Activated CD8-positive, alpha-beta T cell treated with anti-CD3 and anti-CD28 coated beads for 36 hours (primary cell): ENCODE results near the gene HMGB4. TPM values are rescaled to one million over a fixed set of nuclear protein-coding genes. Genes with fewer than 3 reads are reported as not detected.

Source experiments
- ATAC-seq: fragments of 200-7000 bp; cut with Tn5 transposase; one replicate; pipeline ENCODE4 v1.10.0; 2021; ENCODE audit warnings: mild to moderate bottlenecking, moderate library complexity
- CTCF ChIA-PET: fragments of 350-600 bp; sonication (Branson Sonifier 250); formaldehyde crosslinking; loops from one replicate; lab custom pipeline; 2021; ENCODE audit warnings: antibody characterized with exemption; lab: Charles Lee
- POLR2A ChIA-PET: fragments of 350-600 bp; sonication (Branson Sonifier 250); formaldehyde crosslinking; loops from one replicate; lab custom pipeline; 2021; ENCODE audit warnings: antibody characterized with exemption; lab: Charles Lee
- DNase-seq: peaks from one replicate; pipeline ENCODE4 v3.0.0-alpha.2; 2020
- H3K27ac Mint-ChIP-seq: one replicate; pipeline ENCODE4 v1.8.0; 2021; ENCODE audit warnings: mild to moderate bottlenecking, mixed read lengths
- H3K27me3 Mint-ChIP-seq: one replicate; pipeline ENCODE4 v1.8.0; 2021; ENCODE audit warnings: mixed read lengths
- H3K36me3 Mint-ChIP-seq: one replicate; pipeline ENCODE4 v1.8.0; 2021; ENCODE audit warnings: low read depth, mixed read lengths
- H3K4me1 Mint-ChIP-seq: one replicate; pipeline ENCODE4 v1.8.0; 2021; ENCODE audit warnings: low read depth, mixed read lengths
- H3K4me3 Mint-ChIP-seq: one replicate; pipeline ENCODE4 v1.8.0; 2021; ENCODE audit warnings: mild to moderate bottlenecking, moderate library complexity, mixed read lengths
- H3K9me3 Mint-ChIP-seq: one replicate; pipeline ENCODE4 v1.8.0; 2021; ENCODE audit warnings: mixed read lengths
- CTCF ChIP-seq: fragments of 200-600 bp; IDR thresholded peaks from one replicate; pipeline ENCODE4 v1.8.0; 2022; ENCODE audit warnings: antibody characterized with exemption, mild to moderate bottlenecking
- intact Hi-C: fragments of 100-400 bp; cut with micrococcal nuclease; formaldehyde crosslinking; loops from one replicate; pipeline ENCODE4 v1.10.0; 2022
- total RNA-seq, 2 experiments: library from RNA; stranded (reverse); gene quantifications; one replicate each; pipeline ENCODE4 v1.2.3, GENCODE V29; 2021

HMGB4 gene
- total RNA-seq, 2 experiments from 2014 or later = not detected

DNA sequence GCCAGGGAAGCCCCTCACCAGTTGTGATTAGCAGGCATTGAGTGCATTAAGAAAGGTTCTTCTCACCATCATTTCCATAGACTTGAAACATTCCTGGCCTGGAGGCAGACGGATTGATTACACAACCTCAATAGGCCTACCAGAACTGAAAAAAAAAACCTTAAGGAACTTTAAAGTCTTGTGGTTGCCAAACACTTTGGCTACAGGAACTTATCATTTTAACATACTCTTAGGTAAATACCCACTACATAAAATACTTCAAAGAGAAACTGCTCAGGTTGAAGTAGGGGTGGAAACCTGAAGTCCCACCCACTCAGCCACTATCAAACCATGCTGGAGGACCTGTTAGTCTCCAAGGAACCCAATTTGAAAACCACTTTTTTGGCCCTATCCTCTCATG is 22.4 kb upstream of the HMGB4 start:
- ATAC-seq (no peak), DNase-seq (no peak)
- ChIA-PET CTCF (no interaction called here), POLR2A (no interaction called here)
- no peaks in the 10 kb centered on the region for H3K36me3 Mint-ChIP-seq
- intact Hi-C loops = no loop called here
- peaks cover 4% of the 10 kb centered on the region for H3K9me3 Mint-ChIP-seq
- TF ChIP-seq CTCF = no peak
- no peak overlapping the region for H3K27ac Mint-ChIP-seq
- peaks cover 5% of the 10 kb centered on the region for H3K27me3 Mint-ChIP-seq
- H3K4me1 Mint-ChIP-seq = no peaks in the 10 kb centered on the region
- H3K4me3 Mint-ChIP-seq = no peak overlapping the region

DNA sequence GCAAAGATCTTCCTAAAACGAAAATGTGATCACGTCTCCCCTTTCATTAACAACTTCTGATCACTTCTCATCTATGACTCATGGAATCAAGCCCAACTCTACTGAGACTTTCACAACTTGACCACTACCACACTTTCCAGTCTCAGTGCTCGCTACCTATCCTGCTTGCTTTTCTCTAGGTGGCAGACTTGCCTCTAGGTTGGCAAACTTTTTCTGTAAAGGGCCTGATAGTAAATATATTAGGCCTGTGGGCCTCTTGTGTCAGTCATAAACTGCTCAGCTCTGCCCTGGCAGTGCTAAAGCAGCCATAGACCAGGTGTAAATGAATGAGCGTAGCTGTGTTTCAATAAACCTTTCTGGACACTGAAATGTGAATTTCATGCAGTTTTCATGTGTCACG is 21.5 kb upstream of the HMGB4 start:
- ATAC-seq (no peak), DNase-seq (no peak)
- no peak overlapping the region for H3K4me3 Mint-ChIP-seq
- H3K27ac Mint-ChIP-seq = no peak overlapping the region
- H3K9me3 Mint-ChIP-seq = no peaks in the 10 kb centered on the region
- peaks cover 3% of the 10 kb centered on the region for H3K27me3 Mint-ChIP-seq
- intact Hi-C loops = no loop called here
- H3K4me1 Mint-ChIP-seq = no peaks in the 10 kb centered on the region
- CTCF ChIA-PET = interaction anchor here (1.0 kb wide), 1 partner anchor 12 kb away, joined by 4 read pairs; no protein-coding TSS in a partner anchor
- no peaks in the 10 kb centered on the region for H3K36me3 Mint-ChIP-seq
- POLR2A ChIA-PET = no interaction called here
- TF ChIP-seq CTCF = no peak

DNA sequence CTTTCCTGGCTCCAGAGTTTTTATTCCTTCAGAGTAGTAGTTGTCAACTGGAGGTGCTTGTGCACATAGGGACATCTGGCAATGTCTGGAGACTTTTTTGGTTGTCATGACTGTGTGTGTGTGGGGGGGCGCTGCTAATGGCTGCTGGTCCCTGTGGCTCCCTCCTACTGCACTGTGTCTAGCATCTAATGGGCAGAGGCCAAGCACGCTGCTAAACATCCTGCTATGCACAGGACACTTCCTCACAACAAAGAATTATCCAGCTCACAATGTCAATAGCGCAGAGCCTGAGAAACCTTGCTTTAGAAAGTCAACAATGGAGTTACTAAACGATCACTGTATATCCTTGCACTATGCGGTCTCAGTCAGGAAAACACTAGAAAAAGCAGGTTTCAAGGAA is 19.7 kb upstream of the HMGB4 start:
- DNase-seq = no peak
- ChIA-PET POLR2A (no interaction called here), CTCF (no interaction called here)
- TF ChIP-seq CTCF = no peak
- H3K36me3 Mint-ChIP-seq = no peaks in the 10 kb centered on the region
- intact Hi-C loops = no loop called here
- no peak for ATAC-seq
- H3K4me1 Mint-ChIP-seq = no peaks in the 10 kb centered on the region
- no peak overlapping the region for H3K27ac Mint-ChIP-seq
- no peaks in the 10 kb centered on the region for H3K9me3 Mint-ChIP-seq
- H3K27me3 Mint-ChIP-seq = peaks cover 3% of the 10 kb centered on the region
- no peak overlapping the region for H3K4me3 Mint-ChIP-seq

- no peak for ATAC-seq
- H3K27ac Mint-ChIP-seq = no peak overlapping the region
- TF ChIP-seq CTCF = no peak
- peaks cover 11% of the 10 kb centered on the region for H3K27me3 Mint-ChIP-seq
- POLR2A ChIA-PET = no interaction called here
- no peak for DNase-seq
- peaks cover 1% of the 10 kb centered on the region for H3K4me1 Mint-ChIP-seq
- CTCF ChIA-PET = interaction anchor here (1.2 kb wide), 1 partner anchor 10 kb away, joined by 3 read pairs; no protein-coding TSS in a partner anchor
- H3K36me3 Mint-ChIP-seq = no peaks in the 10 kb centered on the region
- intact Hi-C loops = no loop called here
- H3K9me3 Mint-ChIP-seq = no peaks in the 10 kb centered on the region
- H3K4me3 Mint-ChIP-seq = no peak overlapping the region
Measured at GRCh38 chr1:33846861-33847260, 17.0 kb upstream of the HMGB4 start.

DNA sequence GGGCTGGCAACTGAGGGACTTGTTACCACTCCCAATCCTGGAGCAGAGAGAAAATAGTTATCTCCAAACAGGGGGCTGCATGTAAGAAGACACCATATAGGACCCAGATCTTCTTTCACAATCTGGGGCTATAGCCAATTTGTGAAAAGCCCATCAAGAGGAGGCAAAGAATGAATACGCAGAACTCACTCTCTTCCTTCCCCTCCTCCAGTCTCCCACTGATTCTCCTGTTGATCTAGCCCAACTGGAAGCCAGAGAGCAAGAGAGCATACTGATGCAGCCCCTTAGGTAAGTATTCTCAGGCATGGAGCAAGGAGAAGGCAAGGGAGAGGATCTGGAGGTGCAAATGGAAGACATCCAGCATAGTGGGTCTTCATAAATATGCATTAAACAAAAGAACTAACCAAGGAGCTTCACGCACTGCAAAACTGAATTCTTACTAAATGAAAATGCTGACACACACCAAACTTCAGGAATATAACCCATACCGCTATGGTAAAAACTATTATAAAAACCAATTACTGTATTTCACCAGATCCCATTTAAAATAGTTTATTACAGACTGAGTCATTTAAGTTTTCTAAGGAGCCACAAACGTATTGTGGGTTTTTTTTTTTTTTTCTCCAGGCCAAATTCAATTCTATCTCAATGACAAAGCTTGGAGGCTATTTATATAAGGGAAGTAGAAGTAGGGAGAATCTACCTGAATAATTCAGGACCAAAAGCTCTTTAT is 15.5 kb upstream of the HMGB4 start:
- CTCF ChIA-PET = interaction anchor here (0.6 kb wide), 1 partner anchor 180 kb away, joined by 3 read pairs; no protein-coding TSS in a partner anchor

More for the DNA sequence above, 15.5 kb upstream of the HMGB4 start:
- peaks cover 9% of the 10 kb centered on the region for H3K27me3 Mint-ChIP-seq
- no peak for DNase-seq
- no peaks in the 10 kb centered on the region for H3K36me3 Mint-ChIP-seq
- no peak for TF ChIP-seq CTCF
- H3K4me1 Mint-ChIP-seq = peaks cover 1% of the 10 kb centered on the region
- intact Hi-C loops = no loop called here
- no peak overlapping the region for H3K27ac Mint-ChIP-seq
- no peak overlapping the region for H3K4me3 Mint-ChIP-seq
- H3K9me3 Mint-ChIP-seq = no peaks in the 10 kb centered on the region
- no peak for ATAC-seq
- POLR2A ChIA-PET = no interaction called here
